ENCODE data around the gene MPC1.

Gene MPC1

GRCh38 chr6:166417285-166417691 lies 34.5 kb upstream of the MPC1 start:
- no peak for TF ChIP-seq CTCF (IDR thresholded peaks at IDR 0.05; ENCODE audit: low read depth, low read length, poor library complexity, severe bottlenecking)
- TF ChIP-seq EZH2phosphoT487 (IDR thresholded peaks at IDR 0.05; ENCODE audit: borderline replicate concordance, low read length) = no peak
- Histone ChIP-seq H4K20me1 (ENCODE audit: control insufficient read depth, insufficient read depth, low read depth, low read length) (0 out of 2 replicates have a peak, but pooled peaks cover 2% of the 10 kb centered on the region), H3K4me1 (ENCODE audit: control insufficient read depth, low read length) (no peaks in the 10 kb centered on the region), H3K27me3 (ENCODE audit: control insufficient read depth, low read length) (no peaks in the 10 kb centered on the region), H3K79me2 (ENCODE audit: control insufficient read depth, low read length) (no peaks in the 10 kb centered on the region), H3K27ac (ENCODE audit: low read depth, low read length) (no peak overlapping the region), H3K4me2 (ENCODE audit: low read length) (no peak overlapping the region), H3K4me3 (ENCODE audit: low read length) (no peak overlapping the region), H3F3A (ENCODE audit: control insufficient read depth, insufficient read depth) (no peaks in the 10 kb centered on the region), H3K36me3 (ENCODE audit: control insufficient read depth, low read length) (no peaks in the 10 kb centered on the region), H3K9me3 (ENCODE audit: control insufficient read depth, insufficient read depth, low read length) (no peaks in the 10 kb centered on the region; the same call in 1 of the 2 replicates), H3K9me2 (replicated peaks; ENCODE audit: control insufficient read depth, low read length) (no peaks in the 10 kb centered on the region)

GRCh38 chr6:166415833-166416347 lies 33.1 kb upstream of the MPC1 start:
- Histone ChIP-seq H3K4me3 (ENCODE audit: low read length) (no peak overlapping the region), H3K9me3 (ENCODE audit: control insufficient read depth, insufficient read depth, low read length) (no peaks in the 10 kb centered on the region; the same call in 1 of the 2 replicates), H3K9me2 (replicated peaks; ENCODE audit: control insufficient read depth, low read length) (no peaks in the 10 kb centered on the region), H4K20me1 (ENCODE audit: control insufficient read depth, insufficient read depth, low read depth, low read length) (0 out of 2 replicates have a peak, but pooled peaks cover 2% of the 10 kb centered on the region), H3K36me3 (ENCODE audit: control insufficient read depth, low read length) (no peaks in the 10 kb centered on the region), H3K79me2 (ENCODE audit: control insufficient read depth, low read length) (no peaks in the 10 kb centered on the region), H3K27ac (ENCODE audit: low read depth, low read length) (no peak overlapping the region), H3K4me1 (ENCODE audit: control insufficient read depth, low read length) (no peaks in the 10 kb centered on the region), H3K4me2 (ENCODE audit: low read length) (no peak overlapping the region), H3F3A (ENCODE audit: control insufficient read depth, insufficient read depth) (no peaks in the 10 kb centered on the region), H3K27me3 (ENCODE audit: control insufficient read depth, low read length) (no peaks in the 10 kb centered on the region)
- no peak for TF ChIP-seq EZH2phosphoT487 (IDR thresholded peaks at IDR 0.05; ENCODE audit: borderline replicate concordance, low read length)
- TF ChIP-seq CTCF (IDR thresholded peaks at IDR 0.05; ENCODE audit: low read depth, low read length, poor library complexity, severe bottlenecking) = no peak

- no peaks in the 10 kb centered on the region for H3K27me3 ChIP-seq (ENCODE audit: control insufficient read depth, low read length)
- no peak overlapping the region for H3K27ac ChIP-seq (ENCODE audit: low read depth, low read length)
- H3K4me2 ChIP-seq (ENCODE audit: low read length) = no peak overlapping the region
- no peaks in the 10 kb centered on the region for H3K79me2 ChIP-seq (ENCODE audit: control insufficient read depth, low read length)
- H3K4me3 ChIP-seq (ENCODE audit: low read length) = no peak overlapping the region
- no peaks in the 10 kb centered on the region for H3K36me3 ChIP-seq (ENCODE audit: control insufficient read depth, low read length)
- H3F3A ChIP-seq (ENCODE audit: control insufficient read depth, insufficient read depth) = no peaks in the 10 kb centered on the region
- H3K4me1 ChIP-seq (ENCODE audit: control insufficient read depth, low read length) = no peaks in the 10 kb centered on the region
- 0 out of 2 replicates have a peak, but pooled peaks cover 2% of the 10 kb centered on the region for H4K20me1 ChIP-seq (ENCODE audit: control insufficient read depth, insufficient read depth, low read depth, low read length)
- no peaks in the 10 kb centered on the region for H3K9me2 ChIP-seq (replicated peaks; ENCODE audit: control insufficient read depth, low read length)
- H3K9me3 ChIP-seq (ENCODE audit: control insufficient read depth, insufficient read depth, low read length) = no peaks in the 10 kb centered on the region; the same call in 1 of the 2 replicates
- TF ChIP-seq EZH2phosphoT487 (IDR thresholded peaks at IDR 0.05; ENCODE audit: borderline replicate concordance, low read length) (no peak), CTCF (IDR thresholded peaks at IDR 0.05; ENCODE audit: low read depth, low read length, poor library complexity, severe bottlenecking) (no peak)
These were observed 32.6 kb upstream of the MPC1 start for GRCh38 chr6:166415306-166415705.
